HCT116 (cell line): ENCODE results near the gene PKP3. TPM values are rescaled to one million over a fixed set of nuclear protein-coding genes. Genes with fewer than 3 reads are reported as not detected.

Experiments used
- ATAC-seq: fragments of 200-7000 bp; cut with Tn5 transposase; 2 replicates; pipeline ENCODE4 v1.9.1; 2020; ENCODE audit warnings: mild to moderate bottlenecking, moderate library complexity
- BruUV-seq: library from RNA; stranded (reverse); fragments of 400-500 nt; replicated peaks from 2 replicates; lab custom pipeline; 2021; lab: Mats Ljungman, UMichigan
- CTCF ChIA-PET: fragments of 300-600 bp; sonication (Branson Sonifier 250); formaldehyde crosslinking; loops from one replicate; lab custom pipeline; 2021; ENCODE audit warnings: antibody characterized with exemption; lab: Charles Lee
- POLR2A ChIA-PET: fragments of 300-600, 350-600 bp; sonication (Branson Sonifier 250); formaldehyde crosslinking; loops from one replicate; lab custom pipeline; 2021; ENCODE audit warnings: antibody characterized with exemption; lab: Charles Lee
- RAD21 ChIA-PET, 2 experiments: fragments of 300-600 bp; sonication (Branson Sonifier 250); formaldehyde crosslinking; loops; one replicate each; lab custom pipeline; 2023; ENCODE audit warnings: low total read pairs in 2 of 2; ENCODE audit not compliant: uncharacterized antibody in 2 of 2, unreplicated experiment in 2 of 2, low non-redundant PET in 1 of 2; lab: Charles Lee
- DNase-seq: peaks from one replicate; pipeline ENCODE4 v3.0.0-alpha.2; 2010; ENCODE audit warnings: low read depth, low spot score
- H2AFZ ChIP-seq: fragments of 200-600 bp; shearing (Covaris generic), sonication (generic); 2 replicates; pipeline ENCODE4 v1.6.1; 2017; ENCODE audit warnings: low read depth, mixed run types, mixed read lengths, antibody characterized with exemption, low read length; ENCODE audit not compliant: poor library complexity, severe bottlenecking
- H3K27ac ChIP-seq: 2 replicates; pipeline ENCODE4 v1.5.1; 2012; ENCODE audit warnings: low read depth, low read length
- H3K27me3 ChIP-seq: fragments of 200-600 bp; sonication (generic); 2 replicates; pipeline ENCODE4 v1.6.1; 2016; ENCODE audit warnings: mixed run types, low read length, mixed read lengths; ENCODE audit not compliant: insufficient read depth
- H3K36me3 ChIP-seq, 2 experiments: fragments of 200-500 bp in 1 of 2; fragments of 200-600 bp in 1 of 2; sonication (Bioruptor generic) in 1 of 2; sonication (generic) in 1 of 2; 2 replicates each; pipeline versions ENCODE4 v1.5.1 to v1.6.1; 2014 to 2016; ENCODE audit warnings: low read length in 2 of 2, inconsistent platforms in 1 of 2, mixed read lengths in 1 of 2, mixed run types in 1 of 2; ENCODE audit not compliant: insufficient read depth in 2 of 2, control insufficient read depth in 1 of 2
- H3K4me1 ChIP-seq, 2 experiments: fragments of 200-600 bp in 1 of 2; sonication (generic) in 1 of 2; 2 replicates each; pipeline versions ENCODE4 v1.5.1 to v1.6.1; 2012 to 2017; ENCODE audit warnings: low read length in 2 of 2, inconsistent platforms in 1 of 2, mild to moderate bottlenecking in 1 of 2, mixed read lengths in 1 of 2, mixed run types in 1 of 2, moderate library complexity in 1 of 2; ENCODE audit not compliant: insufficient read depth in 2 of 2, control insufficient read depth in 1 of 2
- H3K4me2 ChIP-seq: fragments of 200-600 bp; sonication (generic); 2 replicates; pipeline ENCODE4 v1.6.1; 2017; ENCODE audit warnings: mixed run types, low read length, mixed read lengths
- H3K4me3 ChIP-seq, 2 experiments: fragments of 200-600 bp in 1 of 2; sonication (generic) in 1 of 2; replicated peaks in 1 of 2; 2 replicates each; pipeline ENCODE4 v1.5.1; 2011 to 2016; ENCODE audit warnings: low read length in 2 of 2, control low read depth in 1 of 2, low read depth in 1 of 2, mild to moderate bottlenecking in 1 of 2, mixed read lengths in 1 of 2, mixed run types in 1 of 2
- H3K79me2 ChIP-seq: fragments of 200-600 bp; sonication (generic); 2 replicates; pipeline ENCODE4 v1.6.1; 2017; ENCODE audit warnings: mild to moderate bottlenecking, mixed run types, low read length, moderate library complexity, mixed read lengths; ENCODE audit not compliant: insufficient read depth
- H3K9ac ChIP-seq: fragments of 200-600 bp; sonication (generic); 2 replicates; pipeline ENCODE4 v1.6.1; 2016; ENCODE audit warnings: low read length, mixed read lengths
- H3K9me2 ChIP-seq: fragments of 200-600 bp; sonication (generic), shearing (Covaris generic); 2 replicates; pipeline ENCODE4 v1.6.1; 2017; ENCODE audit warnings: mixed run types, mild to moderate bottlenecking, moderate library complexity; ENCODE audit not compliant: insufficient read depth
- H3K9me3 ChIP-seq, 2 experiments: fragments of 200-500 bp in 1 of 2; fragments of 200-600 bp in 1 of 2; sonication (Bioruptor generic) in 1 of 2; sonication (generic) in 1 of 2; 2 replicates each; pipeline ENCODE4 v1.6.1; 2014 to 2017; ENCODE audit warnings: low read length in 2 of 2, mixed read lengths in 2 of 2, inconsistent platforms in 1 of 2, low read depth in 1 of 2, mild to moderate bottlenecking in 1 of 2, mixed run types in 1 of 2, moderate library complexity in 1 of 2; ENCODE audit not compliant: control insufficient read depth in 1 of 2, insufficient read depth in 1 of 2
- H4K20me1 ChIP-seq: fragments of 200-600 bp; sonication (generic), shearing (Covaris generic); 2 replicates; pipeline ENCODE4 v1.6.1; 2017; ENCODE audit warnings: mixed run types, mild to moderate bottlenecking, moderate library complexity; ENCODE audit not compliant: insufficient read depth
- CEBPB ChIP-seq: IDR thresholded peaks from 2 replicates; pipeline ENCODE4 v1.6.1; 2012; ENCODE audit warnings: low read depth
- EGR1 ChIP-seq: IDR thresholded peaks from 2 replicates; pipeline ENCODE4 v1.6.1; 2012; ENCODE audit warnings: low read depth
- ELF1 ChIP-seq: IDR thresholded peaks from 2 replicates; pipeline ENCODE4 v1.6.1; 2012; ENCODE audit warnings: low read depth, borderline replicate concordance
- EZH2phosphoT487 ChIP-seq: fragments of 200-600 bp; IDR thresholded peaks from 2 replicates; pipeline ENCODE4 v1.6.1; 2018; ENCODE audit warnings: antibody characterized with exemption, borderline replicate concordance
- FOSL1 ChIP-seq: IDR thresholded peaks from 2 replicates; pipeline ENCODE4 v1.6.1; 2012; ENCODE audit warnings: low read depth
- JUND ChIP-seq: IDR thresholded peaks from 2 replicates; pipeline ENCODE4 v1.6.1; 2012
- POLR2A ChIP-seq: IDR thresholded peaks from 2 replicates; pipeline ENCODE4 v1.7.0; 2011; ENCODE audit warnings: borderline replicate concordance; ENCODE audit not compliant: insufficient read depth, insufficient read length; ENCODE audit errors: extremely low read depth
- POLR2AphosphoS5 ChIP-seq: IDR thresholded peaks from 2 replicates; pipeline ENCODE4 v1.6.1; 2011; ENCODE audit warnings: mild to moderate bottlenecking, low read depth, low read length, moderate library complexity
- RAD21 ChIP-seq: IDR thresholded peaks from 2 replicates; pipeline ENCODE4 v1.6.1; 2012; ENCODE audit warnings: low read depth, mild to moderate bottlenecking
- SIN3A ChIP-seq: IDR thresholded peaks from 2 replicates; pipeline ENCODE4 v1.6.1; 2012; ENCODE audit warnings: low read depth
- SP1 ChIP-seq: IDR thresholded peaks from 2 replicates; pipeline ENCODE4 v1.6.1; 2012; ENCODE audit warnings: low read depth
- SRF ChIP-seq: IDR thresholded peaks from 2 replicates; pipeline ENCODE4 v1.6.1; 2012; ENCODE audit warnings: low read depth
- YY1 ChIP-seq: IDR thresholded peaks from 2 replicates; pipeline ENCODE4 v1.6.1; 2011; ENCODE audit warnings: low read length, low read depth, moderate library complexity, mild to moderate bottlenecking; ENCODE audit not compliant: insufficient replicate concordance; ENCODE audit errors: extremely low read depth
- ZFX ChIP-seq: fragments of 450-650 bp; IDR thresholded peaks from 2 replicates; pipeline ENCODE4 v1.6.1; 2017
- intact Hi-C: fragments of 100-400 bp; cut with micrococcal nuclease; formaldehyde crosslinking; loops from 2 replicates; pipeline ENCODE4 v1.10.0; 2022
- total RNA-seq: library from RNA; stranded (reverse); gene quantifications from one replicate; pipeline ENCODE4 v1.2.1, GENCODE V29; 2021; ENCODE audit not compliant: unreplicated experiment
- TF ChIP-seq, protein P1 (sequence below), 3 experiments: fragments of 200-600 bp in 1 of 3; sonication (generic) in 1 of 3; IDR thresholded peaks in 2 of 3; conservative IDR thresholded peaks in 1 of 3; 2 replicates each; pipeline ENCODE4 v1.5.1; 2012 to 2017; ENCODE audit warnings: low read depth in 2 of 3, low read length in 2 of 3, antibody characterized with exemption in 1 of 3, borderline replicate concordance in 1 of 3, control low read depth in 1 of 3, mild to moderate bottlenecking in 1 of 3, mixed read lengths in 1 of 3, mixed run types in 1 of 3, moderate library complexity in 1 of 3; ENCODE audit not compliant: insufficient read depth in 1 of 3
- TF ChIP-seq, protein P2 (sequence below): IDR thresholded peaks from 2 replicates; pipeline ENCODE4 v1.6.1; 2012; ENCODE audit warnings: low read depth
- TF ChIP-seq, protein P3 (sequence below): IDR thresholded peaks from 2 replicates; pipeline ENCODE4 v1.6.1; 2012

Gene PKP3
- total RNA-seq, 1 experiment from 2014 or later, result 157 TPM

- intact Hi-C loops, result no loop called here
- no peak overlapping the region for H3K4me2 ChIP-seq
- H3K27ac ChIP-seq, result no peak overlapping the region
- BruUV-seq, result no TSS peak
- no peak overlapping the region for H2AFZ ChIP-seq
- ChIA-PET RAD21 (no interaction called here), POLR2A (no interaction called here), CTCF (no interaction called here)
- no peaks in the 10 kb centered on the region for H3K27me3 ChIP-seq
- no peaks in the 10 kb centered on the region for H3K36me3 ChIP-seq
- ATAC-seq (no peak), DNase-seq (no peak)
- no peaks in the 10 kb centered on the region for H4K20me1 ChIP-seq
- no peak overlapping the region for H3K9ac ChIP-seq
- H3K79me2 ChIP-seq, result no peaks in the 10 kb centered on the region
- H3K4me3 ChIP-seq, result no peak overlapping the region
- peaks cover 12 to 16% of the 10 kb centered on the region in 2 experiments for H3K4me1 ChIP-seq
- TF ChIP-seq ELF1 (no peak), ZFX (no peak), SP1 (no peak), JUND (no peak), RAD21 (no peak)
- H3K9me2 ChIP-seq, result no peaks in the 10 kb centered on the region
- no peaks in the 10 kb centered on the region; a peak in 1 of 4 replicates for H3K9me3 ChIP-seq
Observed at GRCh38 chr11:351411-351810, 42.6 kb upstream of the PKP3 start.

DNA sequence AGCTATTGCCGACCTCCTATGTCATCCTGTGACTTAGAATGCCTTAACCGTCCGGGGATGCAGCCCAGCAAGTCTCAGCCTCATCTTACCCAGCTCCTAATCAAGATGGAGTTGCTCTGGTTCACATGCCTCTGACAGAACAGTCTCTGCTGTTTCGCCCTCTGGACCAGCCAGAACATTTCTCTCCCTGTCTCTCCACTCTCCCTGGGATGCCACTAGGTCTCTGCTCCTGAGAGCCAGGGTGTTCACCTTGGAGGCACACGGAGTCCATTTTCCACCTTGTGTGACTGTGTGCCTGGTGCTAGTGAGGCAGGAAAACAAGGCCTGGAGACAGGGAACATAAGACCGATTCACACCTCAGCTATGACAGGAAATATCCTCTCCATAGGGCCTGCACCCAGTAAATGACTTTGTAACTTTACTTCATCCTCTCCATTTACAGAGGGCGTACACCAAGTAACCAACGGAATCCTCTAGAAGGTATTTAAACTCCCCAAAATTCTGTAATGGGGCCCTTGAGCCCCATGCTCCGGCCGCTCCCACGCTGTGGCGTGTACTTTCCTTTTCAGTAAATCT is 41.5 kb upstream of the PKP3 start:
- DNase-seq (no peak), ATAC-seq (no peak)
- ChIA-PET RAD21 (no interaction called here), POLR2A (no interaction called here), CTCF (no interaction called here)
- no peaks in the 10 kb centered on the region for H3K9me2 ChIP-seq
- H3K79me2 ChIP-seq, result no peaks in the 10 kb centered on the region
- no TSS peak for BruUV-seq
- H4K20me1 ChIP-seq, result no peaks in the 10 kb centered on the region
- no peak overlapping the region for H3K4me2 ChIP-seq
- no peak overlapping the region for H2AFZ ChIP-seq
- H3K27me3 ChIP-seq, result no peaks in the 10 kb centered on the region
- peaks cover 12 to 16% of the 10 kb centered on the region in 2 experiments for H3K4me1 ChIP-seq
- no peaks in the 10 kb centered on the region; a peak in 1 of 4 replicates for H3K9me3 ChIP-seq
- no peak overlapping the region for H3K27ac ChIP-seq
- H3K36me3 ChIP-seq, result no peaks in the 10 kb centered on the region
- H3K4me3 ChIP-seq, result no peak overlapping the region
- intact Hi-C loops, result no loop called here
- no peak overlapping the region for H3K9ac ChIP-seq
- TF ChIP-seq SIN3A, result no peak
- TF ChIP-seq EZH2phosphoT487, result no peak
- TF ChIP-seq FOSL1, result no peak
- no peak for TF ChIP-seq EGR1
- TF ChIP-seq, protein P1, sequence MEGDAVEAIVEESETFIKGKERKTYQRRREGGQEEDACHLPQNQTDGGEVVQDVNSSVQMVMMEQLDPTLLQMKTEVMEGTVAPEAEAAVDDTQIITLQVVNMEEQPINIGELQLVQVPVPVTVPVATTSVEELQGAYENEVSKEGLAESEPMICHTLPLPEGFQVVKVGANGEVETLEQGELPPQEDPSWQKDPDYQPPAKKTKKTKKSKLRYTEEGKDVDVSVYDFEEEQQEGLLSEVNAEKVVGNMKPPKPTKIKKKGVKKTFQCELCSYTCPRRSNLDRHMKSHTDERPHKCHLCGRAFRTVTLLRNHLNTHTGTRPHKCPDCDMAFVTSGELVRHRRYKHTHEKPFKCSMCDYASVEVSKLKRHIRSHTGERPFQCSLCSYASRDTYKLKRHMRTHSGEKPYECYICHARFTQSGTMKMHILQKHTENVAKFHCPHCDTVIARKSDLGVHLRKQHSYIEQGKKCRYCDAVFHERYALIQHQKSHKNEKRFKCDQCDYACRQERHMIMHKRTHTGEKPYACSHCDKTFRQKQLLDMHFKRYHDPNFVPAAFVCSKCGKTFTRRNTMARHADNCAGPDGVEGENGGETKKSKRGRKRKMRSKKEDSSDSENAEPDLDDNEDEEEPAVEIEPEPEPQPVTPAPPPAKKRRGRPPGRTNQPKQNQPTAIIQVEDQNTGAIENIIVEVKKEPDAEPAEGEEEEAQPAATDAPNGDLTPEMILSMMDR (IDR thresholded peaks at IDR 0.05 in 2 of 3, conservative IDR thresholded peaks at IDR 0.05 in 1 of 3; ENCODE audit: borderline replicate concordance in 1 of 3, insufficient read depth in 1 of 3, low read depth in 2 of 3, low read length in 2 of 3), result no peak
- TF ChIP-seq YY1, result no peak
- TF ChIP-seq SP1, result no peak
- TF ChIP-seq, protein P2, sequence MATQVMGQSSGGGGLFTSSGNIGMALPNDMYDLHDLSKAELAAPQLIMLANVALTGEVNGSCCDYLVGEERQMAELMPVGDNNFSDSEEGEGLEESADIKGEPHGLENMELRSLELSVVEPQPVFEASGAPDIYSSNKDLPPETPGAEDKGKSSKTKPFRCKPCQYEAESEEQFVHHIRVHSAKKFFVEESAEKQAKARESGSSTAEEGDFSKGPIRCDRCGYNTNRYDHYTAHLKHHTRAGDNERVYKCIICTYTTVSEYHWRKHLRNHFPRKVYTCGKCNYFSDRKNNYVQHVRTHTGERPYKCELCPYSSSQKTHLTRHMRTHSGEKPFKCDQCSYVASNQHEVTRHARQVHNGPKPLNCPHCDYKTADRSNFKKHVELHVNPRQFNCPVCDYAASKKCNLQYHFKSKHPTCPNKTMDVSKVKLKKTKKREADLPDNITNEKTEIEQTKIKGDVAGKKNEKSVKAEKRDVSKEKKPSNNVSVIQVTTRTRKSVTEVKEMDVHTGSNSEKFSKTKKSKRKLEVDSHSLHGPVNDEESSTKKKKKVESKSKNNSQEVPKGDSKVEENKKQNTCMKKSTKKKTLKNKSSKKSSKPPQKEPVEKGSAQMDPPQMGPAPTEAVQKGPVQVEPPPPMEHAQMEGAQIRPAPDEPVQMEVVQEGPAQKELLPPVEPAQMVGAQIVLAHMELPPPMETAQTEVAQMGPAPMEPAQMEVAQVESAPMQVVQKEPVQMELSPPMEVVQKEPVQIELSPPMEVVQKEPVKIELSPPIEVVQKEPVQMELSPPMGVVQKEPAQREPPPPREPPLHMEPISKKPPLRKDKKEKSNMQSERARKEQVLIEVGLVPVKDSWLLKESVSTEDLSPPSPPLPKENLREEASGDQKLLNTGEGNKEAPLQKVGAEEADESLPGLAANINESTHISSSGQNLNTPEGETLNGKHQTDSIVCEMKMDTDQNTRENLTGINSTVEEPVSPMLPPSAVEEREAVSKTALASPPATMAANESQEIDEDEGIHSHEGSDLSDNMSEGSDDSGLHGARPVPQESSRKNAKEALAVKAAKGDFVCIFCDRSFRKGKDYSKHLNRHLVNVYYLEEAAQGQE, result no peak
- TF ChIP-seq SRF, result no peak
- no peak for TF ChIP-seq CEBPB
- TF ChIP-seq POLR2A, result no peak
- TF ChIP-seq POLR2AphosphoS5, result no peak
- TF ChIP-seq, protein P3, sequence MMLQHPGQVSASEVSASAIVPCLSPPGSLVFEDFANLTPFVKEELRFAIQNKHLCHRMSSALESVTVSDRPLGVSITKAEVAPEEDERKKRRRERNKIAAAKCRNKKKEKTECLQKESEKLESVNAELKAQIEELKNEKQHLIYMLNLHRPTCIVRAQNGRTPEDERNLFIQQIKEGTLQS, result no peak
